Transverse colon (tissue), 4 donors: ENCODE measurements around the gene EVI5L. TPM values are rescaled to one million over a fixed set of nuclear protein-coding genes. Genes with fewer than 3 reads are reported as not detected.

Source experiments
- DNase-seq: peaks from one replicate; pipeline ENCODE4 v3.0.0-alpha.2; 2019
- H3K27ac ChIP-seq, 4 donors: fragments of 200-600 bp; sonication (generic); 2 replicates each; pipeline ENCODE4 v1.5.1; 2016 to 2018; ENCODE audit warnings: inconsistent platforms in 4 of 4
- H3K27me3 ChIP-seq: fragments of 200-600 bp; sonication (generic); 2 replicates; pipeline ENCODE4 v1.5.1; 2017; ENCODE audit warnings: inconsistent platforms
- H3K36me3 ChIP-seq, 4 donors: fragments of 200-600 bp; sonication (generic); 2 replicates each; pipeline ENCODE4 v1.5.1; 2017 to 2019; ENCODE audit warnings: inconsistent platforms in 4 of 4
- H3K4me1 ChIP-seq, 4 donors: fragments of 200-600 bp; sonication (generic); 2 replicates each; pipeline ENCODE4 v1.5.1; 2017 to 2020; ENCODE audit warnings: inconsistent platforms in 4 of 4
- H3K4me3 ChIP-seq, 4 donors: fragments of 200-600 bp; sonication (generic); 1 replicate in 1 of 4; 2 replicates in 3 of 4; pipeline versions ENCODE4 v1.5.1 to v1.6.1; 2017 to 2019; ENCODE audit warnings: inconsistent platforms in 4 of 4
- H3K9me3 ChIP-seq, 2 donors: fragments of 200-600 bp; sonication (generic); 2 replicates each; pipeline ENCODE4 v1.5.1; 2017 to 2019; ENCODE audit warnings: inconsistent platforms in 2 of 2
- EP300 ChIP-seq: sonication (generic); formaldehyde crosslinking; IDR thresholded peaks from one replicate; pipeline ENCODE4 v1.6.1; 2017; ENCODE audit warnings: antibody characterized with exemption, low read depth
- POLR2A ChIP-seq: fragments of 450-650 bp; IDR thresholded peaks from one replicate; pipeline ENCODE4 v1.6.1; 2016; ENCODE audit warnings: antibody characterized with exemption, mild to moderate bottlenecking, moderate library complexity
- POLR2AphosphoS5 ChIP-seq, 3 donors: sonication (generic); formaldehyde crosslinking; IDR thresholded peaks; one replicate each; pipeline ENCODE4 v1.6.1; 2016; ENCODE audit warnings: antibody characterized with exemption in 3 of 3
- WGBS, 2 donors: methylation state at CpG; one replicate each; pipeline ENCODE4 v1.1.5; 2018; ENCODE audit warnings: low coverage in 1 of 2; 5-methylcytosine and 5-hydroxymethylcytosine counted together
- in situ Hi-C, 4 donors: fragments of 200-750 bp; cut with MboI; loops; one replicate each; pipeline versions ENCODE4 v1.15.0 to v1.15.1; 2017; ENCODE audit warnings: low sequenced_read_pairs in 3 of 4, low pct_ligation_motif_present in 1 of 4, low pct_unique_long_range_greater_than_20kb in 1 of 4
- intact Hi-C: fragments of 100-400 bp; cut with DNase I; formaldehyde crosslinking; loops from one replicate; pipeline ENCODE4 v1.15.1; 2023; ENCODE audit warnings: low total_unique reads
- total RNA-seq, 4 donors: library from RNA; depleted of rRNA; stranded (reverse); fragments of >200 nt; gene quantifications; one replicate each; pipeline ENCODE4 v1.1.0, GENCODE V29; 2016
- TF ChIP-seq, protein P1 (sequence below), 5 experiments: fragments of 200-600 bp in 3 of 5; fragments of 450-650 bp in 2 of 5; sonication (generic) in 3 of 5; IDR thresholded peaks; 1 replicate in 2 of 5; 2 replicates in 3 of 5; pipeline ENCODE4 v1.5.1; 2016 to 2017; ENCODE audit warnings: antibody characterized with exemption in 5 of 5, inconsistent platforms in 3 of 5, mild to moderate bottlenecking in 2 of 5, moderate library complexity in 1 of 5

The EVI5L gene
- total RNA-seq, 4 donors from 2014 or later: 8.5 to 65.8 (median 15.0) TPM

DNA sequence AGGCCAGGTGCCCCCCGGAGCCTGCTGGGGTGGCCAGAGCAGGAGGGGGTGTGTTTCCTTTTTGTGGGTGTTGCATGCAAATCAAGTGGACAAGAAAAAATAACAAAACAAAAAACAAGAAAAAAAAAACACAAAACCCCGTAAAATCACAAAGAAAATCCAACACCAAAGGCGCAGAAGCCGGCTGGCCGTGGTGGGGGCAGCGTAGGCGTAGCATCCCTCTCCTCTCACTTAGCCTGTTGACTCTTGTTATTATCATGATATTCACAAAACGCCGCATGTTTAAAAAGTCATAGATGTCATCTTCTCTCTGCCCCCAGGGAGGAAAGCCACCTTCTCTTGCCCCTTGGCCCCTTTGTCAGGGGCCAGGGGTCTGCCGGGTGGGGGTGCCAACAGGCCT lies 83.6 kb downstream of the EVI5L start:
- Histone ChIP-seq H3K27ac (no peak overlapping the region), H3K9me3 (no peaks in the 10 kb centered on the region), H3K36me3 (peaks cover 0 to 29% (median 14%) of the 10 kb centered on the region in 4 donors), H3K27me3 (peaks cover 48% of the 10 kb centered on the region), H3K4me1 (peaks cover 13 to 29% (median 22%) of the 10 kb centered on the region in 4 donors), H3K4me3 (no peak overlapping the region)
- no peak for DNase-seq
- intact Hi-C loops (no loop called here), in situ Hi-C loops (no loop called here)
- TF ChIP-seq, protein P1, sequence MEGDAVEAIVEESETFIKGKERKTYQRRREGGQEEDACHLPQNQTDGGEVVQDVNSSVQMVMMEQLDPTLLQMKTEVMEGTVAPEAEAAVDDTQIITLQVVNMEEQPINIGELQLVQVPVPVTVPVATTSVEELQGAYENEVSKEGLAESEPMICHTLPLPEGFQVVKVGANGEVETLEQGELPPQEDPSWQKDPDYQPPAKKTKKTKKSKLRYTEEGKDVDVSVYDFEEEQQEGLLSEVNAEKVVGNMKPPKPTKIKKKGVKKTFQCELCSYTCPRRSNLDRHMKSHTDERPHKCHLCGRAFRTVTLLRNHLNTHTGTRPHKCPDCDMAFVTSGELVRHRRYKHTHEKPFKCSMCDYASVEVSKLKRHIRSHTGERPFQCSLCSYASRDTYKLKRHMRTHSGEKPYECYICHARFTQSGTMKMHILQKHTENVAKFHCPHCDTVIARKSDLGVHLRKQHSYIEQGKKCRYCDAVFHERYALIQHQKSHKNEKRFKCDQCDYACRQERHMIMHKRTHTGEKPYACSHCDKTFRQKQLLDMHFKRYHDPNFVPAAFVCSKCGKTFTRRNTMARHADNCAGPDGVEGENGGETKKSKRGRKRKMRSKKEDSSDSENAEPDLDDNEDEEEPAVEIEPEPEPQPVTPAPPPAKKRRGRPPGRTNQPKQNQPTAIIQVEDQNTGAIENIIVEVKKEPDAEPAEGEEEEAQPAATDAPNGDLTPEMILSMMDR (IDR thresholded peaks at IDR 0.05): no peak
- no peak for TF ChIP-seq POLR2AphosphoS5 (IDR thresholded peaks at IDR 0.05)
- TF ChIP-seq EP300: no peak
- TF ChIP-seq POLR2A: no peak
- WGBS, 2 donors: 89 to 91% methylated on average over 6 to 10 of the region's 10 CpGs

DNA sequence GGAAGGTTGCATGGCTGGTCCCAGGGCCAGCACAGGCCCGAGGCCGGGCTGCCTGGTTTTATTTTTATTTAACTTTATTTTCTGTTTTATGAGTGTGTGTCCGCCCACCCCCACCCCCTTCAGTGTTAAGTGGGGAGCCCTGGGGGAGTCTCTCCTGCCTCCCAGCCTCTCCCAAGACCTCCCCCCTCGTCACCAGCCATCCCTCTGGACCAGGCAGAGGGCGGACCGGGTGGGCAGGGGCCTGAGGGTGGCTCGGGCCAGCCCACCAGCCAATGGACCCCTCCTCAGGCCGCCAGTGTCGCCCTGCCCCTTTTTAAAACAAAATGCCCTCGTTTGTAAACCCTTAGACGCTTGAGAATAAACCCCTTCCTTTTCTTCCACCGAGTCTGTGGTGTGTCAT lies 84.1 kb downstream of the EVI5L start:
- DNase-seq: peak; percentile 5
- Histone ChIP-seq H3K27ac (no peak overlapping the region), H3K36me3 (peaks cover 0 to 29% (median 14%) of the 10 kb centered on the region in 4 donors), H3K9me3 (no peaks in the 10 kb centered on the region), H3K27me3 (peaks cover 53% of the 10 kb centered on the region), H3K4me3 (no peak overlapping the region), H3K4me1 (peaks cover 13 to 32% (median 23%) of the 10 kb centered on the region in 4 donors)
- intact Hi-C loops: no loop called here
- 50% methylated on average over 11 of the region's 12 CpGs; no CpG with 5 or more reads in 1 of the 2 donors for WGBS, 2 donors
- TF ChIP-seq, protein P1 (IDR thresholded peaks at IDR 0.05): no peak
- no peak for TF ChIP-seq POLR2A
- in situ Hi-C loops: no loop called here

Other genes with a start within 250 kb of the EVI5L start
- gene CAMSAP3, start 234.4 kb upstream of the EVI5L start, total RNA-seq: 100 to 1,000 TPM in 1 of 4 donors, 10 to 100 TPM in 3; 36.2 to 114 (median 61.6) TPM
- 100 to 1,000 TPM in 1 of 4 donors, 10 to 100 TPM in 3; 27.8 to 123 (median 57.3) TPM for gene XAB2, start 200.7 kb upstream of the EVI5L start, total RNA-seq
- gene PET100, start 200.4 kb upstream of the EVI5L start, total RNA-seq: 10 to 100 TPM in 2 of 4 donors, not detected in 2; 16.4 to 48.0 TPM
- gene PCP2, start 196.5 kb upstream of the EVI5L start, total RNA-seq: 10 to 100 TPM in 1 of 4 donors, 1 to 10 TPM in 1, not detected in 2; 4.1 to 14.2 TPM
- 100 to 1,000 TPM; 132 to 303 (median 205) TPM for gene STXBP2, start 193.1 kb upstream of the EVI5L start, total RNA-seq
- not detected for gene RETN, start 161.2 kb upstream of the EVI5L start, total RNA-seq
- gene MCEMP1, start 153.1 kb upstream of the EVI5L start, total RNA-seq: under 1 TPM in 1 of 4 donors, not detected in 3; 0.41 TPM
- gene TRAPPC5, start 149.4 kb upstream of the EVI5L start, total RNA-seq: 10 to 100 TPM; 15.1 to 63.5 (median 34.4) TPM
- gene FCER2, start 128.1 kb upstream of the EVI5L start, total RNA-seq: 10 to 100 TPM in 1 of 4 donors, 1 to 10 TPM in 1, under 1 TPM in 1, not detected in 1; 0.27 to 10.1 (median 4.3) TPM
- 1 to 10 TPM in 1 of 4 donors, under 1 TPM in 1, not detected in 2; 0.55 to 1.1 TPM for gene CLEC4G, start 98.1 kb upstream of the EVI5L start, total RNA-seq
- 1 to 10 TPM in 3 of 4 donors, under 1 TPM in 1; 1.00 to 9.4 (median 4.4) TPM for gene CD209, start 82.7 kb upstream of the EVI5L start, total RNA-seq
- under 1 TPM in 1 of 4 donors, not detected in 3; 0.16 TPM for gene CLEC4M, start 67.0 kb upstream of the EVI5L start, total RNA-seq
- under 1 TPM in 1 of 4 donors, not detected in 3; 0.16 TPM for gene PRR36, start 44.2 kb downstream of the EVI5L start, total RNA-seq
- gene LRRC8E, start 58.3 kb downstream of the EVI5L start, total RNA-seq: 1 to 10 TPM in 1 of 4 donors, under 1 TPM in 1, not detected in 2; 0.79 to 1.5 TPM
- gene MAP2K7, start 73.7 kb downstream of the EVI5L start, total RNA-seq: 100 to 1,000 TPM in 1 of 4 donors, 10 to 100 TPM in 3; 11.9 to 125 (median 20.9) TPM
- 1 to 10 TPM in 1 of 4 donors, not detected in 3; 1.4 TPM for gene TGFBR3L, start 84.6 kb downstream of the EVI5L start, total RNA-seq
- gene SNAPC2, start 90.1 kb downstream of the EVI5L start, total RNA-seq: 10 to 100 TPM; 11.4 to 35.9 (median 13.0) TPM
- gene CTXN1, start 95.9 kb downstream of the EVI5L start, total RNA-seq: 10 to 100 TPM in 1 of 4 donors, 1 to 10 TPM in 3; 2.9 to 29.7 (median 4.8) TPM
- gene TIMM44, start 113.4 kb downstream of the EVI5L start, total RNA-seq: 100 to 1,000 TPM in 1 of 4 donors, 10 to 100 TPM in 3; 59.7 to 102 (median 71.8) TPM
- 100 to 1,000 TPM in 1 of 4 donors, 10 to 100 TPM in 3; 11.9 to 101 (median 22.4) TPM for gene ELAVL1, start 175.4 kb downstream of the EVI5L start, total RNA-seq
- gene CCL25, start 222.5 kb downstream of the EVI5L start, total RNA-seq: not detected